Measurements from ENCODE around the gene SLC22A17.

SLC22A17 gene

GRCh38 chr14:23302290-23303225, 50.1 kb downstream of the SLC22A17 start, which contains the start of gene PPP1R3E:
PPP1R3E (minus strand) TSS chr14:23302859; CDS start chr14:23302576, 283 bp downstream.
- DNase-seq = peak; percentile 88

DNA sequence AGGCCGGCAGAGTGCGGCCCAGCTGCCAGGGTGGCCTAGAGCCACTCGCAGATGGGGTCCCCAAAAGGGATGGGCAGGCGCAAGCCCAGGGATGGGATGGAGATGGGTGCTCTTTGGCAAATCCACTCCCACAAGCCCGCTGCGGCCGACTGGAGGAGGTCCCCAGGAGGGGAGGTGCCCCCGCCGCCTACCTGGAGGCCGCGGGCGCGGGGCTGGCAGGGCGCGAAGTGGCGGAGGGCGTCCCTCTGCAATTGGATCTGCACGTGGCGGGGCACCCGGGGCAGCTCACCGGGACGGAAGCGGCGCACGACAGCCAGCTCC, 50.8 kb downstream of the SLC22A17 start:
- DNase-seq = no peak

DNA sequence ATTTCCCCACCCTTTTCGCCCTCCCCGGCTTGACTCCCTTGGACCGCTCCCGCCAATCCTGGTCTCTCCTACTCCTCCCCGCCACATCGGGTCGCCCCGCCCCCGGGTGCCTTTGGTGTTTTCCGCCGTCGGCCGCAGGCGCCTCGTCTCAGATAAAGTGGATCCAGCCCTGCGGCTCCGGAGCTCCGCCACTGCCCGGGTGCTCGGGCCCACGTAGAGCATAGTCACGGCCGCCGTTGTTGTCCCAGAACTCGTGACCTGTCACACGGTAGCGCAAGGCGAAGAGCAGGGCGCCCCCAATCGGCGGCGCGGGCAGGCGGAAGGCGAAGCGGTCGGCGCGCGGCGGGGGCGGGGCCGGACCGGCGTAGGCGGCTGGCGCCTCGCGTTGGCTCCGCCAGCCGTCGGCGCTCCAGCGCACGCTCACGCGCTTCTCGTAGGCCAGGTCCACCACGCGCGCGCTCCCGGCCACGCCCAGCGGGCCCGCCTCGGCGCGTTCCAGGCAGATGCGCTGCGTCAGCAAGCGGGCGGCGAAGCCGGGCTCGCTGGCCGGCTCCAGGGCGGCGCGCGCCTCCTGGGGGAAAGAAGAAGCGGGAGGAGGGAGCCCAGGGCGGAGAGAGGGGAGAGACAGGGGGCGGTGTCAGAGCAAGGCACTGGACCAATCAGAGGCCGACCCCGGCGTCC, 51.3 kb downstream of the SLC22A17 start:
- peak; percentile 97 for DNase-seq

DNA sequence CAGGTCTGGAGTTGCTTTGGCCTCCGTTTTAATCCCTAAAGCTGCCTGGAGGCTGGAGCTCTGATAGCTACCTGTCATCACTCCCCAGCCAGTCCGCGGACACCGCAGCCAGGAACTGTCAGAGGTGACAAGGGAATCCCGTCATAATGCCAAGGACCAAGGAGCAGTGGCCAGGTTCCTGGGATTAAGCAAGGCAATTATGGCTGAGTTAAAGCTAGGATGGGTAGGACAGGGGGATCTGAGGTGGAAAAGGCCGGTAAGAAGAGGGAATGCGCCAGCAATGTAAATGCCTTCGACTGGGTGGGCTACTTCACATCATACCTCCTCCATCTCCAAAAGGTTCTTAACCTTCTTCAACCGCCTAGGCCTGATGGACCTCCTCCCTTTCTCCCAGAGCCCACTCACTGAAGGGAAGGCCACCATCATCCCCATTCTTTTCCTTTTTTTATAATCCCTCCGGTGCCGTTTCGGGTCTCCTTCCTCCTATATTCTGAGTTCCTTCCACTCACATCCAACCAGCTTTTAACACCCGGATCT, 51.9 kb downstream of the SLC22A17 start:
- DNase-seq = peak; percentile 8

DNA sequence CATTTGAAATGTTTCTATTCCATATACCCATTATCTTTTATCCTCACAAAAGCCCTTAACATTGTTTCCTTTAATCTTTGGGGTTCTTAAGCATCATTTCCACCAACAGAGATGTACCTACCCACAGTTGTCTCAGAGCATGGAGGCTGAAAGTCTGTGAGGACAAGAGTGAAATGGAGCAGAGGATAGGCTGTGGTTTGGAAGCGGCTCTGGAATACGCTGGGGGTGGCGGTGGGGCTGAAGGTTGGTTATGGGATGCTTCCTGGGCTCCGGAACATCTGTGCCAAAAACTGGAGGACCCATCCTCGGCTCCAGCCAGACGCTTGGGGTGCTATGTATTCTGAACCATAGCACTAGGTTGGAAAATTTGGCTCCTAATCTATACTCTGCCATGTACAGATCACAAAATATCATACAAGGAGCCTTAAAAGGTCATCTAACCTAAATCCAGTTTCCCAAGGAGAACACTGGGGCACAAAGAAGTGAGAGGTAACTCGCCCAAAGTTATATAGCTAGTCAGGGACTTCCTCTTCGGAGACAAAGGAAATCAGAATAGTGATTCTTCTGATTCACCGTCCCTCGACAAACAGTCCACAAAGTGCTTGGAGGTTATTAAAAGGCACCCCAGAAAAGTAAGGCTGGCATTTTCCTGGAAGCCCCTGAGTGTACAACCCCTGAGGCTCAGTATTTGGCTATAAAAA, 52.6 kb downstream of the SLC22A17 start:
- no peak for DNase-seq

GRCh38 chr14:23299211-23299957, 53.3 kb downstream of the SLC22A17 start:
- peak; percentile 29 for DNase-seq

- DNase-seq = no peak
Observed at GRCh38 chr14:23297611-23298277, 54.9 kb downstream of the SLC22A17 start.

GRCh38 chr14:23297096-23297495, 55.6 kb downstream of the SLC22A17 start:
- no peak for DNase-seq

Data from RPMI8226 (cell line).